AG10803 (cell line): Measurements from ENCODE around the gene IL1RAP.

Experiments
- DNase-seq: peaks from one replicate; pipeline ENCODE4 v3.0.0; 2010; ENCODE audit warnings: low read depth
- H3K4me3 ChIP-seq: 2 replicates; pipeline ENCODE4 v1.5.1; 2011; ENCODE audit warnings: mild to moderate bottlenecking, low read length, control low read depth
- CTCF ChIP-seq: conservative IDR thresholded peaks from 2 replicates; pipeline ENCODE4 v1.5.1; 2011; ENCODE audit warnings: mild to moderate bottlenecking, low read length, control low read depth, inconsistent platforms

The IL1RAP gene

DNA sequence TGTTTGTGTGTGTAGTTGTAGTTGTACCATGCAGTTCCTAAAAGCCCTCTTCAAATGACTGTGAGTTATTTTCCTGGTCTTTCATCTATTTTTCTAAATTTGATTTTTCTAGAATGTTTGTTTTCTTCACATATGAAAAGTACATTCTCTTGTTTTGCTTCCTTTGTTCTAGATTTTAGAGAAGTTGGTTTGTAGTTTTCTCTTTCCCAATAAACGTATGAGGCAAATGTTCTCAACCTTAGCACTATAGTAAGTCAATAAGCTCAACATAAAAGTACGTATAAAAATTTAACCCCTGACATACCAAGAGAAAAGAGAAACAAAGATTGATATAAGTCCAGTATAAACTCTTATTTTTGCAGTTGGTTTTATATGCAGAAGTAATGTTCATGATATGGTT, 74.7 kb downstream of the IL1RAP start:
- H3K4me3 ChIP-seq, result no peak overlapping the region
- DNase-seq, result no peak
- TF ChIP-seq CTCF, result no peak

GRCh38 chr3:190589326-190589725, 75.4 kb downstream of the IL1RAP start:
- no peak overlapping the region for H3K4me3 ChIP-seq
- no peak for DNase-seq
- no peak for TF ChIP-seq CTCF

- no peak overlapping the region for H3K4me3 ChIP-seq
- TF ChIP-seq CTCF, result no peak
- no peak for DNase-seq
These were observed 77.2 kb downstream of the IL1RAP start for GRCh38 chr3:190591080-190591479.

DNA sequence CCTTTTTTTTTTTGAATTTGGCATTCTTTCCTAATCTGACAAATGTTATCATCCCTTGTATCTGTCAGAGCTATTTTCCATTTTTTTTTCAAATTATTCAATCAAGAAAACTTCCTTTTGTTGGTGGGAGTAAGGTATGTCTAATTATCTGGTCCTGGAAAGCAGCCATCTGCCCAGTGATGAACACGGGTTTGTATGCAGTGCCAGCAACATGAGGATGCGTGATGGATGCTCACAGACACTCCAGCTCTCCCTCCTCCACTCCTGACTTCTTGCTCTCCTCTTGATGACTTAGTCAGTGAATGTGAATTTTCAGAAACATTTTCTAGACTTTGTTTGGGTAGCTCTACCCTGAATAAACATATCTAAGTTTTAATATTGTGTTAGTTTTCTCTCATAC, 79.2 kb downstream of the IL1RAP start:
- H3K4me3 ChIP-seq, result no peak overlapping the region
- no peak for DNase-seq
- no peak for TF ChIP-seq CTCF

DNA sequence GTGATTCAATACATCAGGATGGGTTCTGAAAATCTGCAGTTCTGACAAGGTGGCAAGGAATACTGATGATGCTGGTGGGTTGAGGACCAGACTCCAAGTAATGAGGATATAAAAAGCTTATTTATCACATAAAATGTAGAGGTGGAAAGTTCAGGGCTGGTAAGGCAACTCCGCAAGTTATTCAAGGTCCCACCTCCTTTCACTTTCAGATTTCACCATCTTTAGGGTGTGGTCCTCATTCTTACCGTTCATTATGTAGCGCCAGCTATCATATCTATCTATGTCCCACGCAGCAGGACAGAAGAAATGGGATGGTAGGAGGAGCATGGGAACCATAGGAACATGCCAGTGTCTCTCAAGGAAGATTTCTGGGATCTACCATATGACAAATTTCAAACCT, 80.3 kb downstream of the IL1RAP start:
- H3K4me3 ChIP-seq, result no peak overlapping the region
- no peak for TF ChIP-seq CTCF
- DNase-seq, result no peak

- TF ChIP-seq CTCF, result no peak
- H3K4me3 ChIP-seq, result no peak overlapping the region
- DNase-seq, result no peak
These were observed 81.4 kb downstream of the IL1RAP start for GRCh38 chr3:190595179-190595795.

DNA sequence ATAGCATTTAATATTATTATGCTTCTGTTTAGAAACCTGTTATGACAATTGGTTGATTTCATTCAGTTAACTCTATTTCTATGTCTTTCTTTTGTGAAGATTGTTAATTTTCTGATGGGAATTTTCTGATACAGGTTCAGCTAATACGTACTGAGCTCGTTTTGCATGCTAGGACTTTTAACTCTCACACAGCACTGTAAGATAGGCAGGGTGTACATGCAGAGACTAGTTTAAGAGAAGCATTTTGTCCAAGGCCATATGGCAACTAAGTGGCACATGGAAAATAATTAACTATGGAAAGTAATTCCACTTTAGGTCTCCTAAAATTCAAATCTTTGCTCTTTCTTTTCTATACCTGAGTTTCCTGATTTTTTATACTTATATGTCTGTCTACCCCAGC, 81.9 kb downstream of the IL1RAP start:
- DNase-seq, result no peak
- no peak for TF ChIP-seq CTCF
- no peak overlapping the region for H3K4me3 ChIP-seq
